HepG2 (cell line): ENCODE measurements around the gene SFXN5. TPM values are rescaled to one million over a fixed set of nuclear protein-coding genes. Genes with fewer than 3 reads are reported as not detected.

Experiments used
- ATAC-seq: fragments of 200-7000 bp; cut with Tn5 transposase; 3 replicates; pipeline ENCODE4 v1.9.1; 2020; ENCODE audit warnings: mild to moderate bottlenecking, moderate library complexity
- BruUV-seq: library from RNA; stranded (reverse); fragments of 400-500 nt; replicated peaks from 2 replicates; lab custom pipeline; 2021; lab: Mats Ljungman, UMichigan
- CTCF ChIA-PET: fragments of 300-600 bp; formaldehyde crosslinking; extraction: SDS; loops from one replicate; lab custom pipeline; 2021; ENCODE audit warnings: low total read pairs, inconsistent platforms, low intra/inter-chr PET ratio; lab: Yijun Ruan, JAX
- POLR2A ChIA-PET: fragments of 350-600 bp; sonication (Branson Sonifier 250); formaldehyde crosslinking; loops from one replicate; lab custom pipeline; 2020; ENCODE audit warnings: antibody characterized with exemption, inconsistent platforms; lab: Yijun Ruan, JAX
- DNase-seq: peaks from one replicate; pipeline ENCODE4 v3.0.0-alpha.2; 2015; ENCODE audit warnings: low spot score
- FAIRE-seq: peaks from 3 replicates; lab custom pipeline; 2011; peaks lifted over from hg19 to GRCh38; lab: Jason Lieb, UNC
- H2AFZ ChIP-seq: one replicate; pipeline ENCODE4 v1.6.1; 2011; ENCODE audit warnings: low read length, inconsistent platforms
- H3K27ac ChIP-seq: fragments of 300-600 bp; 3 replicates; pipeline ENCODE4 v1.8.0; 2011; ENCODE audit warnings: mixed run types, mild to moderate bottlenecking, mixed read lengths, low read length, inconsistent platforms; ENCODE audit not compliant: insufficient read depth; ENCODE audit errors: extremely low read length
- H3K27me3 ChIP-seq, 2 experiments: fragments of 200-600 bp in 1 of 2; 2 replicates in 1 of 2; 3 replicates in 1 of 2; pipeline versions ENCODE4 v1.6.0 to v1.8.0; 2011; ENCODE audit warnings: low read length in 2 of 2, mild to moderate bottlenecking in 2 of 2, moderate library complexity in 2 of 2, inconsistent platforms in 1 of 2; ENCODE audit not compliant: insufficient read depth in 2 of 2, control insufficient read depth in 1 of 2
- H3K36me3 ChIP-seq, 2 experiments: fragments of 200-600 bp in 1 of 2; replicated peaks in 1 of 2; 2 replicates in 1 of 2; 3 replicates in 1 of 2; pipeline versions ENCODE4 v1.5.1 to v1.8.0; 2011; ENCODE audit warnings: low read length in 2 of 2, inconsistent platforms in 1 of 2; ENCODE audit not compliant: insufficient read depth in 2 of 2, control insufficient read depth in 1 of 2
- H3K4me1 ChIP-seq: 2 replicates; pipeline ENCODE4 v1.5.1; 2012; ENCODE audit warnings: low read length, inconsistent platforms; ENCODE audit not compliant: insufficient read depth
- H3K4me2 ChIP-seq: 2 replicates; pipeline ENCODE4 v1.6.0; 2011; ENCODE audit warnings: low read depth, low read length, inconsistent platforms
- H3K4me3 ChIP-seq, 3 experiments: fragments of 200-600 bp in 1 of 3; sonication (generic), shearing (Covaris generic) in 1 of 3; replicated peaks in 1 of 3; 2 replicates each; pipeline ENCODE4 v1.5.1; 2011 to 2016; ENCODE audit warnings: low read length in 3 of 3, inconsistent platforms in 2 of 3, low read depth in 2 of 3, mild to moderate bottlenecking in 2 of 3, control low read depth in 1 of 3, mixed read lengths in 1 of 3; ENCODE audit not compliant: insufficient read depth in 1 of 3
- H3K79me2 ChIP-seq: one replicate; pipeline ENCODE4 v1.6.1; 2011; ENCODE audit warnings: low read length, inconsistent platforms; ENCODE audit not compliant: insufficient read depth
- H3K9ac ChIP-seq: 2 replicates; pipeline ENCODE4 v1.6.0; 2011; ENCODE audit warnings: mild to moderate bottlenecking, low read depth, low read length, inconsistent platforms; ENCODE audit not compliant: insufficient read depth
- H3K9me3 ChIP-seq: 2 replicates; pipeline ENCODE4 v1.5.1; 2012; ENCODE audit warnings: mild to moderate bottlenecking, low read length
- H4K20me1 ChIP-seq: 2 replicates; pipeline ENCODE4 v1.6.0; 2011; ENCODE audit warnings: inconsistent platforms, mild to moderate bottlenecking, low read length, moderate library complexity; ENCODE audit not compliant: insufficient read depth
- CEBPG ChIP-seq: IDR thresholded peaks from 2 replicates; pipeline ENCODE4 v1.6.1; 2016
- NFKB2 ChIP-seq: sonication (generic); formaldehyde crosslinking; IDR thresholded peaks from 2 replicates; pipeline ENCODE4 v1.4.0; 2020; ENCODE audit warnings: missing genetic modification reagents, borderline replicate concordance
- ZFP36 ChIP-seq: fragments of 150-350 bp; IDR thresholded peaks from 2 replicates; pipeline ENCODE4 v1.6.1; 2018; ENCODE audit warnings: borderline replicate concordance, low read length, low read depth; ENCODE audit not compliant: partially characterized antibody
- ZNF460 ChIP-seq: sonication (generic); formaldehyde crosslinking; IDR thresholded peaks from 2 replicates; pipeline ENCODE4 v1.5.1; 2020; ENCODE audit warnings: missing genetic modification reagents, mild to moderate bottlenecking, borderline replicate concordance
- ZNF670 ChIP-seq: sonication (generic); formaldehyde crosslinking; IDR thresholded peaks from 2 replicates; pipeline ENCODE4 v1.8.0; 2022; ENCODE audit warnings: mild to moderate bottlenecking, missing genetic modification reagents, borderline replicate concordance
- WGBS: methylation state at CpG from one replicate; pipeline ENCODE4 v1.1.6; 2017; ENCODE audit warnings: low lambda C conversion rate; 5-methylcytosine and 5-hydroxymethylcytosine counted together
- in situ Hi-C: cut with HindIII; loops from 2 replicates; pipeline ENCODE4 v1.10.0; 2017; ENCODE audit warnings: low pct_unique_long_range_greater_than_20kb; ENCODE audit not compliant: extremely low pct_ligation_motif_present
- intact Hi-C: fragments of 100-400 bp; cut with micrococcal nuclease; formaldehyde crosslinking; loops from one replicate; pipeline ENCODE4 v1.10.0; 2022; ENCODE audit not compliant: unreplicated experiment
- polyA plus RNA-seq, 8 experiments: library from polyadenylated mRNA; depleted of rRNA in 3 of 8; stranded (reverse) in 7 of 8; unstranded in 1 of 8; fragments of >200 nt; fragmentation: Illumina TruSeq in 4 of 8; extraction: Trizol in 4 of 8; gene quantifications; 2 replicates each; pipeline versions ENCODE4 v1.2.1 to v1.2.3, GENCODE V29; 2011 to 2016; ENCODE audit warnings: low read depth in 4 of 8, missing spikeins in 1 of 8, mixed read lengths in 1 of 8; ENCODE audit not compliant: insufficient read depth in 1 of 8
- total RNA-seq, 5 experiments: library from RNA; depleted of rRNA; stranded (reverse); fragments of >200 nt; fragmentation: Illumina TruSeq; extraction: Trizol; gene quantifications; 2 replicates each; pipeline ENCODE4 v1.2.3, GENCODE V29; 2016; ENCODE audit warnings: low read depth in 1 of 5
- TF ChIP-seq, protein P1 (sequence below): sonication (generic); formaldehyde crosslinking; IDR thresholded peaks from 2 replicates; pipeline ENCODE4 v1.4.0; 2020; ENCODE audit warnings: missing genetic modification reagents, borderline replicate concordance
- TF ChIP-seq, protein P2 (sequence below): sonication (generic); formaldehyde crosslinking; IDR thresholded peaks from 2 replicates; pipeline ENCODE4 v1.9.0; 2022; ENCODE audit warnings: low read depth, missing genetic modification reagents
- TF ChIP-seq, protein P3 (sequence below): sonication (generic); formaldehyde crosslinking; IDR thresholded peaks from 2 replicates; pipeline ENCODE4 v1.8.0; 2022; ENCODE audit warnings: mild to moderate bottlenecking, missing genetic modification reagents, moderate library complexity
- TF ChIP-seq, protein P4 (sequence below): sonication (generic); formaldehyde crosslinking; IDR thresholded peaks from 2 replicates; pipeline ENCODE4 v1.5.0; 2020; ENCODE audit warnings: missing genetic modification reagents, mild to moderate bottlenecking, borderline replicate concordance

The SFXN5 gene
- total and polyA plus RNA-seq, 2 of the 13 experiments (the other 11 are each of a cell fraction or from before 2014, with no cell fraction given), result 34.9 to 37.4 TPM

DNA sequence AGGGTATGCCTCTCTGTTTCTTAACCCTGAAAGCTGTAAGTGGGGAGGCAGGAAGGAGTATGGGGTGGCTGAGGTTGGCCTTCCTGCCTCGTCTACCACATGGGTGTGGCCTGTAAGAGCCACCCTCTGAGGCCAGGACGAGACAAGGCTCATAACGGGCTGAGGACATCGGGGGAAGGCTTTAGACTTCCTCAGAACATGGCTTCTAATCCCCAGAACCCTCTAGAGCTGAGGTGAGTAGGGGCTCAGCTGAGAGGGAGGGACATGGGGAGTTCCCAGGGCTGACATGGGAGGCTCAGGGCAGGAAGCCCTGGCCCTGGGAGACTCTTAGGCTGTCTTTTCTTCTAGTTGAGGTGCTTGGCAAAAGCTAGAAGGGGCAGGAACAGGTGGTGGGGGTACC is 117.5 kb downstream of the SFXN5 start (continued):
- TF ChIP-seq, protein P1, sequence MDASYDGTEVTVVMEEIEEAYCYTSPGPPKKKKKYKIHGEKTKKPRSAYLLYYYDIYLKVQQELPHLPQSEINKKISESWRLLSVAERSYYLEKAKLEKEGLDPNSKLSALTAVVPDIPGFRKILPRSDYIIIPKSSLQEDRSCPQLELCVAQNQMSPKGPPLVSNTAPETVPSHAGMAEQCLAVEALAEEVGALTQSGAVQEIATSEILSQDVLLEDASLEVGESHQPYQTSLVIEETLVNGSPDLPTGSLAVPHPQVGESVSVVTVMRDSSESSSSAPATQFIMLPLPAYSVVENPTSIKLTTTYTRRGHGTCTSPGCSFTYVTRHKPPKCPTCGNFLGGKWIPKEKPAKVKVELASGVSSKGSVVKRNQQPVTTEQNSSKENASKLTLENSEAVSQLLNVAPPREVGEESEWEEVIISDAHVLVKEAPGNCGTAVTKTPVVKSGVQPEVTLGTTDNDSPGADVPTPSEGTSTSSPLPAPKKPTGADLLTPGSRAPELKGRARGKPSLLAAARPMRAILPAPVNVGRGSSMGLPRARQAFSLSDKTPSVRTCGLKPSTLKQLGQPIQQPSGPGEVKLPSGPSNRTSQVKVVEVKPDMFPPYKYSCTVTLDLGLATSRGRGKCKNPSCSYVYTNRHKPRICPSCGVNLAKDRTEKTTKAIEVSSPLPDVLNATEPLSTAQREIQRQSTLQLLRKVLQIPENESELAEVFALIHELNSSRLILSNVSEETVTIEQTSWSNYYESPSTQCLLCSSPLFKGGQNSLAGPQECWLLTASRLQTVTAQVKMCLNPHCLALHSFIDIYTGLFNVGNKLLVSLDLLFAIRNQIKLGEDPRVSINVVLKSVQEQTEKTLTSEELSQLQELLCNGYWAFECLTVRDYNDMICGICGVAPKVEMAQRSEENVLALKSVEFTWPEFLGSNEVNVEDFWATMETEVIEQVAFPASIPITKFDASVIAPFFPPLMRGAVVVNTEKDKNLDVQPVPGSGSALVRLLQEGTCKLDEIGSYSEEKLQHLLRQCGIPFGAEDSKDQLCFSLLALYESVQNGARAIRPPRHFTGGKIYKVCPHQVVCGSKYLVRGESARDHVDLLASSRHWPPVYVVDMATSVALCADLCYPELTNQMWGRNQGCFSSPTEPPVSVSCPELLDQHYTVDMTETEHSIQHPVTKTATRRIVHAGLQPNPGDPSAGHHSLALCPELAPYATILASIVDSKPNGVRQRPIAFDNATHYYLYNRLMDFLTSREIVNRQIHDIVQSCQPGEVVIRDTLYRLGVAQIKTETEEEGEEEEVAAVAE, result no peak
- TF ChIP-seq CEBPG (CRISPR knock-in tag), result no peak
- no peak for TF ChIP-seq ZNF460 (CRISPR knock-in tag)
- TF ChIP-seq, protein P2, sequence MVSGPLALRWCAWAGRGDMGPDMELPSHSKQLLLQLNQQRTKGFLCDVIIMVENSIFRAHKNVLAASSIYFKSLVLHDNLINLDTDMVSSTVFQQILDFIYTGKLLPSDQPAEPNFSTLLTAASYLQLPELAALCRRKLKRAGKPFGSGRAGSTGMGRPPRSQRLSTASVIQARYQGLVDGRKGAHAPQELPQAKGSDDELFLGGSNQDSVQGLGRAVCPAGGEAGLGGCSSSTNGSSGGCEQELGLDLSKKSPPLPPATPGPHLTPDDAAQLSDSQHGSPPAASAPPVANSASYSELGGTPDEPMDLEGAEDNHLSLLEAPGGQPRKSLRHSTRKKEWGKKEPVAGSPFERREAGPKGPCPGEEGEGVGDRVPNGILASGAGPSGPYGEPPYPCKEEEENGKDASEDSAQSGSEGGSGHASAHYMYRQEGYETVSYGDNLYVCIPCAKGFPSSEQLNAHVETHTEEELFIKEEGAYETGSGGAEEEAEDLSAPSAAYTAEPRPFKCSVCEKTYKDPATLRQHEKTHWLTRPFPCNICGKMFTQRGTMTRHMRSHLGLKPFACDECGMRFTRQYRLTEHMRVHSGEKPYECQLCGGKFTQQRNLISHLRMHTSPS, result no peak
- no peak for TF ChIP-seq ZNF670 (CRISPR knock-in tag)

DNA sequence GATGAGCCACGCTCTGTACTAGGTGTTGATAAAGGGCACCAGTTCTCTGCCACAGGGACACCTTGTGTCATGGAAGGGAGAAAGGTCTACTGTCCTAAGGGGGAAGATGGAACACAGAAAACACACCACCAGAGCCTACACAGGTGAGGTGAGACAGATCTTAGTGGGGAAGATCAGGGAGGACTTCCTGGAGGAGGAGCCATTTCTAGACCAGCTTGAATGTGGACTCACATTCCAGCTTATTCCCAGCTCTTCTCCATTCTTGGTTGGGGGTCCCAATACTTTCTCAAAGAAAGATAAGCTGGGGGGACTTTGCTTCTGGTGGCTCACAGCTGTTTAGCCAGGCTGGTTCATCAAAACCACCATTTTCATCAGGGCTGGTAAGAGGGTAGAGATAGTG is 118.0 kb downstream of the SFXN5 start:
- TF ChIP-seq NFKB2 (no peak), ZFP36 (peak; percentile 72)
- TF ChIP-seq, protein P3, sequence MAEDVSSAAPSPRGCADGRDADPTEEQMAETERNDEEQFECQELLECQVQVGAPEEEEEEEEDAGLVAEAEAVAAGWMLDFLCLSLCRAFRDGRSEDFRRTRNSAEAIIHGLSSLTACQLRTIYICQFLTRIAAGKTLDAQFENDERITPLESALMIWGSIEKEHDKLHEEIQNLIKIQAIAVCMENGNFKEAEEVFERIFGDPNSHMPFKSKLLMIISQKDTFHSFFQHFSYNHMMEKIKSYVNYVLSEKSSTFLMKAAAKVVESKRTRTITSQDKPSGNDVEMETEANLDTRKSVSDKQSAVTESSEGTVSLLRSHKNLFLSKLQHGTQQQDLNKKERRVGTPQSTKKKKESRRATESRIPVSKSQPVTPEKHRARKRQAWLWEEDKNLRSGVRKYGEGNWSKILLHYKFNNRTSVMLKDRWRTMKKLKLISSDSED, result no peak
- TF ChIP-seq, protein P4, sequence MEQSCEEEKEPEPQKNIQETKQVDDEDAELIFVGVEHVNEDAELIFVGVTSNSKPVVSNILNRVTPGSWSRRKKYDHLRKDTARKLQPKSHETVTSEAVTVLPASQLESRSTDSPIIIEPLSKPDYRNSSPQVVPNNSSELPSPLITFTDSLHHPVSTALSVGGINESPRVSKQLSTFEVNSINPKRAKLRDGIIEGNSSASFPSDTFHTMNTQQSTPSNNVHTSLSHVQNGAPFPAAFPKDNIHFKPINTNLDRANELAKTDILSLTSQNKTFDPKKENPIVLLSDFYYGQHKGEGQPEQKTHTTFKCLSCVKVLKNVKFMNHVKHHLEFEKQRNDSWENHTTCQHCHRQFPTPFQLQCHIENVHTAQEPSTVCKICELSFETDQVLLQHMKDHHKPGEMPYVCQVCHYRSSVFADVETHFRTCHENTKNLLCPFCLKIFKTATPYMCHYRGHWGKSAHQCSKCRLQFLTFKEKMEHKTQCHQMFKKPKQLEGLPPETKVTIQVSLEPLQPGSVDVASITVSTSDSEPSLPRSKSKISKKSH (CRISPR knock-in tag), result no peak
- BruUV-seq, result no TSS peak
- WGBS, result 100% methylated on average over 1 of the region's 1 CpG
- H3K4me1 ChIP-seq, result no peaks in the 10 kb centered on the region
- H3K36me3 ChIP-seq, result peaks cover 1 to 3% of the 10 kb centered on the region in 2 experiments; a peak in 1 of 5 replicates
- no peaks in the 10 kb centered on the region for H3K9me3 ChIP-seq
- H4K20me1 ChIP-seq, result no peaks in the 10 kb centered on the region
- no peak overlapping the region for H2AFZ ChIP-seq
- H3K27me3 ChIP-seq, result no peaks in the 10 kb centered on the region
- no peak overlapping the region for H3K4me3 ChIP-seq
- ATAC-seq, result no peak
- CTCF ChIA-PET, result no interaction called here
- FAIRE-seq, result no peak
- no peak overlapping the region for H3K4me2 ChIP-seq
- POLR2A ChIA-PET, result no interaction called here
- intact Hi-C loops (no loop called here), in situ Hi-C loops (no loop called here)
- H3K27ac ChIP-seq, result no peak overlapping the region
- H3K79me2 ChIP-seq, result no peaks in the 10 kb centered on the region
- no peak overlapping the region for H3K9ac ChIP-seq
- no peak for DNase-seq
